GM15510 (cell line): Measurements from ENCODE around the gene SLC38A3.

Source experiments
- POLR2A ChIP-seq: IDR thresholded peaks from 3 replicates; pipeline ENCODE4 v1.6.1; 2011; ENCODE audit warnings: borderline replicate concordance; ENCODE audit not compliant: insufficient read length; ENCODE audit errors: extremely low read depth

The SLC38A3 gene

DNA sequence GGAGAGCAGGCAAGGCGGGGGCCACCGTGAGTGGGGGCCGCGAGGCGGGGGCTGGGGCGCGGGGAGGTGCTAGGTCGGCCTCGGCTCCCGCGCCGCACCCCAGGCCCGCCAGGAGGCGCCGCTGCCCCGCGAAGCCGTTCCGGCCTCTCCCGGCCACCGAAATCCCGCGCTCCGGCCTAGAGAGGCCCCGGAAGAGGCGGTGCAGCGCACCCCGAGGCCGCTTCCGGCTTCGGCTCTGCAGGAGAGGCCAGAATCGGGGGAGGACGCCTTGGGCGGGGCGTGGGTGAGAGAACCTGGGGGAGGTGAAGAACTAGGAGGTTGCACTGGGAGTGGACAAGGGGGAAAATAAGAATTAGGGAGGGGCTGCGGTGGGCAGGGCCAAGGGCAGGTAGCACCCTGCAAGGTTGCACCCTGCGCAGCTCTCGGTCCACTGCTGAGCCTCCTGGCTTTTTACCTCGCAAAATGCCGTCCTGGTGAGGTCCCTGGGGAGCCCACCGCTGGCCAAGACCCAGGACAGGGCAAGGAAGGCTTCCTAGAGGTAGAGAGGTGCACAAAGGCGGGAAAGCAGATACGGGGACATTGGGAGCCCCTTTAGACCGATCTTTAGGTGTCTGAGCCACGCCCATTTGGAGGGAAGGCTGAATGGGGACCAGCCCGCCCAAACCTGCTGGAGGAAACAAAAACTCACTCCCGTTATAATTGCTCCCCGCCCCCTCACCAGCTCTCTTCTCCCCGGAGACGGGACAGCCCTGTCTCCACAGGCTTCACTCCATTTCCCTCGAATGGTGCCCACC, 22.5 kb downstream of the SLC38A3 start:
- peak; percentile 68 for TF ChIP-seq POLR2A

DNA sequence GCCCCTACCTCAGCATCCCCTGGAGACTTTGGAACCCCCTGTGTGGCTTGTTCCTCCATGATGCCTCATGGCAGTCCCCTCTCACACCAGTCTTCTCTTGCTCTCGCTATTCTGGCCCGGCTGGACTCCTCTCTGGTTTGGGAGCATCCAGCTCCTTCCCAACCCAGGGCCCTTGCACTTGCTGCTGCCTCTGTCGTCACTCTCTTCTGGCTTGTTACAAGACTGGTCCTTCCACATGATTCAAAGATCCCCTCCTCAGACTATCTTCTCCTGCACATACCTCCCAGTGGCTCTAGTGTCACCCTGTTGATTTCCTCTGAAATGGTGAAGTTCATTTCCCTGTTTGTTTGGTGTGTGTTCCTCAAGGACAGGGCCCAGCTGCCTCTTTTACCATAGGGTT, 24.4 kb downstream of the SLC38A3 start:
- TF ChIP-seq POLR2A = no peak

DNA sequence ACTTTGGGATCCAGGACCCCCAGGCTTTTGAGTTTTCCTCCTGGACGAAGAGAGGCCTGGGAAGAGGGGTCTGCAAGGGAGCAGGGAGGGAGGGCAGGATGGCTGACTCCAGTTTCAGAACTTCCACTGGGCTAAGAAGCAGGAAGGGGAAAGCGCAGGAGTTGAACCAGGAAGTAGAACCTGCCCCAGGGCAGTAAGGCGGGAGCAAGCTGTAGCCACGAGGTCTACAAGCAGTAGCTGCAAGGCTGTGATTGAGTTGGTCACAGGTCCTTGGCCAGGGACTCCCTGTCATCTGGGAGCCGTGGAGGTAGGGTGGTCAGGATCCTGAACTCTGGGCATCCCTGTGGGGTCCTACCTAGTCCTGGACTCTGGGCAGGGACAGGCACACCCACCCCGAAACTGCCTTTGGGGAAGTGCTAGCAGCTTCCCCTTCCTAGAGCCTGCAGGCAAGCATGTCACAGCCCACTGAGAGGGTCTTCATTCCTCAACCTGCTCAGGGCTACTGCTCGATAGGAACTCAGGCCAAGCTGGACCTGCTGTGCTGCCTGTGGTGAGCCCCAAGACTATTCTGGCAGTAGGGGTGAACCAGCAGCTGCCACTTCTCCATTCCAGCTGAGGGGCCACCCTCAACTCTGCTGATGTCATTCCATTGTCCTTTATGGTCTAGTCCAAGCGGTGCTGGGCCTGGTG, 25.2 kb downstream of the SLC38A3 start:
- no peak for TF ChIP-seq POLR2A

DNA sequence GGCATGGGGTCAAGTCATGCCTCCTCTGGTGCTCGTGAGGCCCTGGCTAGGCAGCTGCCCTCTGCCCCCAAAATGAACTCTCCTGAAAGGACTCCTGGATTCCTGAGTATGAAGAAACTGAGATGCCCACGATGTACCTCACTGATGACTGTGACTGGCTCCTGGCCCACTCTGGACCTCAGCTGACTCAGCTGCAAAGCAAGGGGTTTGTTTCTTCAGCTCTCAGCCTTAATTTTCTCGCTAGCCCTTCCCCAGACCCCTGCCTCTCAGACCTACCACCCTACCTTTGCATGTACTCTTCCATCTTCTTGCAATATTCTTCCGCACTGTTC, 25.7 kb downstream of the SLC38A3 start:
- TF ChIP-seq POLR2A = no peak

DNA sequence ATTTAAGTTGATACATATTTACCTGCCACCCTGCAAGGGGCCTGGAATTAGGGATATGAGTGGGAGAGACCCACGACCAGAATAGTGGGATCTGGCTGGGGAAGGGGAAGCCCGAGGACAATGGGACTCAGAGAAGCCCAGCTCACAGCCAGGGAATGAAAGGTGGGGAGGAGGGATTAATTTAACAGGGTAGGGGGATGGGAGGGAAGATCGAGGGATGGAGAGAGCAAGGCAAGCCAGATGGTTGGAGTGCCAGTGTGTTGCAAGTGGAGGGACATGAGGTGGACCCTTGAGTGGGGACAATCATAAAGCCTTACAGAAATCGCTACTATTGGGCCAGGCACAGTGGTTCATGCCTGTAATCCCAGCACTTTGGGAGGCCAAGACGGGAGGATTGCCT, 26.5 kb downstream of the SLC38A3 start:
- TF ChIP-seq POLR2A = no peak

DNA sequence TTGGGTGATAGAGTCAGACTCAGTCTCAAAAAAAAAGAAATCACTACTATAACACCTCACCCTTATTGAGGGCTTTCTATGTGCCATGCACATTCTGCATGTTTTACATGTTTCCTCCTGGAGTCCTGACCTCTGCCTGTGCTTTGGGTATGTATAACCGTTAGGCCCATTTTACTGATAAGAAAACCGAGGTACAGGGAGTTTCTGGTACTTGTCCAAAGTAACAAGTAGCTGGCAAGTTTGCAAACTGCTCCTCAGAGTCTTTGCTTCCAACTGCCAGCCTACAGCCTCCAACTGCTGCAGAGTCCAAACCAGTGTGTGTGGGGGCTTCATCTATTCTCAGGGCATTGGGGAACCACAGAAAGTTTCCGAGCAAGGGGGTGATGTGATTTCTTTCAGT, 27.2 kb downstream of the SLC38A3 start:
- no peak for TF ChIP-seq POLR2A

DNA sequence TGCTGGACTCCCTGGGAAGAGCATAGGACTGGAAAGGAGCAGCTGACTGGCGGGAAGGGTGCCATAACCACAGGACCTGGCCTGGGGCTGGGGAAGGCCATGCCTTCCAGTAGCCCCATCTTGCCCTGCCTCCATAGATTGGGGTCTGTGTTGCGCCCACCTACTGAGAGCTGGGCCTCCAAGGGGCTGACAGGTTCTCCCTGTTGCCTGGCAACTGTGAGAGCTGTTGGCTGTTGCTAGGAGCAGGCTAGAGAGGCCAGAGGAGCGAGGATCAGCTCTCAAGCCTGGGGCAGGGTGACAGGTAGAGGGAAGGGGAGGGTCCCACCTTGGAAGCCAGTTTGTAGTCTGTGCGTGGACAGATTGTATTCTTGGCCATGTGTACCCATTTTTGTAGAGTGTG, 28.1 kb downstream of the SLC38A3 start:
- no peak for TF ChIP-seq POLR2A

DNA sequence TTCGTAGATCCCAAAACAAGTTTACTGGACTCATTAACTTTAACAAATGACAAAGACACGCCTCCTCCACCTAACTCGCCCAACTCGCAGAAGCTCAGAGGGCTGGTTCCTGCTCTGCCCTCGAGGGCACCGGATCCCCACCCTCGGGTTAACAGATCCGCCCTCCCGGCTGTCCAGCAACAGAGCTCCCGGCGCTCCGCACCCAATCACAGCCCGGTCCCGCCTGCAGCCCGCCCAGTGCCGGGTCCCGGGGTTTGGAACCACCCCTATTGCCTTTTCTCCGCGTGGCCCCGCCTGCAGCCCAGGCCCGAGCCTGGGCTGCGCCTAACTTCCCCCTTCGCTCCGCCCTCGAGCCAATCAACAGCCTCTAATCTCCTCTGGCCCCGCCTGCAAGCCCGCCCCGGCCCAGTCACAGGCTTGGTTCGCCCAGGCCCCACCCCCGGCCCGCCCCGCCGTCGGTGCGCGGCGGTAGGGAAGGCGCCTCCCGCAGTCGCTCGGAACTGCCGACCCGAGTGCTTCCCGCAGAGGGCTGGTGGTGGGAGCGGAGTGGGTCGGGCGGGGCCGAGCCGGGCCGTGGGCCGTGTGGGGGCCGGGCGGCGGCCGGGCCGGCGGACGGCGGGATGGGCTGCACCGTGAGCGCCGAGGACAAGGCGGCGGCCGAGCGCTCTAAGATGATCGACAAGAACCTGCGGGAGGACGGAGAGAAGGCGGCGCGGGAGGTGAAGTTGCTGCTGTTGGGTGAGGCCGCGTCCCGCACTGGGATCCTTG, 30.8 kb downstream of the SLC38A3 start, which contains the start of gene GNAI2:
Gene GNAI2 (plus strand): TSS at position 489 of the 768 bp plus-strand sequence. CDS start 132 bp downstream, at position 621.
- peak; percentile 98 for TF ChIP-seq POLR2A

DNA sequence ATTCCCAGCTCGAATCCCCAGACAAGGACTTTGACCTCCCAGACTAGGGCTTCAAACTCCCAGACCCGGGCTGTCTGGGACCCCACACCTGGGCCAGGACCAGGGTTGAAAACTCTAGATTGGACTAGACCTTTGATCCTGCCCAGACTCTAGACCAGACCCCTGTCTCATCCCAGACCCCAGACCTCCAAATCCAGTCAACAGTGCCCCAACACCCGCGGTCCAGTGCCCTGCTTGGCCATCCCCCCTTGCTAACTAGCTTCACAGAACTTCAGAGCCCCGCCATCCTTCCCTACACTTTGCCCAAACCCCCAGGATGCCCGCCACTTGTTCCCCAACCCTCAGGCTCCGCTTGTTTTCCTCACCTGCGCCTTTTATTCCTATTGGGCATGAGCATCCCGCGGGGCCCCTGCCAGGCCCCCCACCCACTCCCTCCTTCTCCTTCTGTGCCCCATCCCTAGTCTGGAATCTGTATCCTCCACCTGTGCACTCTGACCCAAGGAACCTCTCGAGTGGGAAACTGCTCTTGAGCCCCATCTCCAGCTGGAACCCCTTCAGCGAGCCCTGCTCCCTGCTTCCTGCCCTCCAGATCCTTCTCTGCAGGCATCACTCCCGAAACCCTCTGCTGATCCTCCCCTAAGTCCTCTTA, 31.5 kb downstream of the SLC38A3 start:
- TF ChIP-seq POLR2A = no peak

DNA sequence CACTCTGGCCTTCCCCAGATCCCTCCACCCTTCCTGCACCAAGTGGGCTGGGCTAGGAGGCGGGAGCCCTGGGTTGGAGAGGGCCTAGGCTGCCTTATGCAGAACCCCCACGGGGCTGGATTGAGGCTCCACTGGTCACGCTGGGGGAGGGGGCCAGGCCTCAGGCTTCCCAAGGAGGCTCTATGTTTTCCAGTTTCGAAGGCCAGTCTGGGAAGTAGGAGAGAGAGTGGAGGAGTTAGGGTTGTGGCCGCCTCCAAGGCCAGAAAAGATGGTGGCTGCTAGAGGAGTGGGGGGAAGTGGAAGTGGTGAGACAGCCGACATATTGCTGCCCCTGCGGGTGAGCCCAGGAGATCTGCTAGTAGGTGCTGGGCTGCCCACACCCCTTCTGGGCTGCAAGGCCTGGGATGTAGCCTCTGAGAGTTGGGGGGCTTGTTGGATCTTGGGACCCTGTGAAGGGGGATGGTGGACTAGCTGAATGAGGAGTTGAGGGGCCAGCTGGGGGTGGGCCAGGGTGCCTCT, 32.1 kb downstream of the SLC38A3 start:
- TF ChIP-seq POLR2A = no peak

DNA sequence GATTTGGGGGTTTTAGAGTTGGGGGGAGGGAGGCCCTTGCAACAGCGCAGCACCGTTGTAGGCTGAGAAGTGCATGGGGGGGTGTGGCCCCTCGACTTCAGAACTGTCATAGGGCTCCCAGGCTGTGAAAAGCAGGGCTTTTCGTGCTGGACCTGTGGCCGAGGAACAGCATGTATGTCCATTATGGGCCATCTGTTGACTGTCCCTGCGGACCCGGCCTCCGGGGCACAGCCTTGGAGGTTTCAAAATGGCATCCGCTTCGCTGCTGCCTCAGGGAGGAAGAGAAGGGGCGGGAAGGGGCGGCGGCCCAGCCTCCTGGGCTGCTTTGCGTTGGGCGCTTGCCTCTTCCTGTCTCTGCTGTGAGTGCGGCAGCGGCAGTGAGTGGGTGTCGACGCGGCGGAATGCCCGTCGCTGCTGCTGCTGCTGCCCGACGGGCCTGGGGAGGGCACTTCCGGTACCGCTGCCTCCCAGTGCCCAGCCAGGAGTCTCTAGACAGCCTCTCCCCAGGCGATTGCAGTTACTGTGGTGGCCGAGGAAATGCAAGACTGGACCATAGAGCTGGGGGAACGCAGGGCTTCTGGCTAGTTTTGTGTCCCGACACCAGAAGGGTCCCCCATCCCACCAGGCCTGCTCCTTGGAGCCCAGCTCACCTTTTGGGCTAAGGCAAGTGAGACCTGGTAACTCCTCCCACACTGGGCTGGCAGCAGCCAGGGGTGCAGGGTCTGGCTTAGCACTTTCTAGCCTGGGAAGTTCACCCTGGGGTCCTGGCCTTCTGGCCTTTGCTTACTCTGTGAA, 32.9 kb downstream of the SLC38A3 start:
- TF ChIP-seq POLR2A = peak; percentile 65

DNA sequence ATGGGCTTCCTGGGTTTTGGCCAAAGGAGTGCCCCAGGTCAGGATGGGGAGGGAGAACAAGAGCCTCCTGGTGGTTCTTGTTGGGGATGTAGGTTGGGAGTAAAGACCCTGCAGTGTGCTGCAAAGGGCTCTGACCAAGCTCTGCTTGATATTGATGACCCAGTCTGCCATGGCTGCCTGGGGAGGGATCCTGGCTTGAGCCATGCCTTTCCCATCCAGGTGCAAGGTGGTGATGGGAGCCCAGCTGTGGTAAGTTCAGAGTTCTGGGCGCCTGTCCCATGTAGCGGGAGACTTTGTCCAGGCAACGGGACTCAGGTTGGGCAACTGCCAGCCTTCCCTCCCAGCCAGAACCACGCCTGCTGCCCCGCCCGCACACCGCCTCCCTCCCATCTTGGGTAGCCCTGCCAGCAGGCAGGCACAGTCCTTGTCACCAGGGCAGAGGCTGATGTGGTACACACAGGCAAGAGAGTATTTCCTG, 33.5 kb downstream of the SLC38A3 start:
- no peak for TF ChIP-seq POLR2A

DNA sequence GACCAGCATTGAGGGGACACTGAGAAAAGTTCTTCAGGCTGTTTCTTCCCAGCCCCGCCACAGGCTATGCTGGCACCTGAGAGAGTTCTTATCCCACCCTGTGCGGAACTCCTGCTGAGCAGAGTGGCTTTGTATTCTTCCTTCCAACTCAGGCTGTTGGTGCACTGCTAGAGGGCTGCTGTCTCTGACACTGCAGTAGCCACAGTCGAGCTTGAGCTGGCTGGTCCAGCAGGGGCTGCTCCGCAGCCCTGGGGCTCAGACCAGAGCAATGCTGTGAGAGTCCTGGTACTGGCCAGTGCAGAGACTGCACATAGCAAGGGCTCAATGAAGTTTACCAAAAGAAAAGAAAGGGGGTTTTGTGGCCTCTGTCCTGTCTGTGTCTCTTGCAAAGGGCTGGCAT, 34.6 kb downstream of the SLC38A3 start:
- no peak for TF ChIP-seq POLR2A

DNA sequence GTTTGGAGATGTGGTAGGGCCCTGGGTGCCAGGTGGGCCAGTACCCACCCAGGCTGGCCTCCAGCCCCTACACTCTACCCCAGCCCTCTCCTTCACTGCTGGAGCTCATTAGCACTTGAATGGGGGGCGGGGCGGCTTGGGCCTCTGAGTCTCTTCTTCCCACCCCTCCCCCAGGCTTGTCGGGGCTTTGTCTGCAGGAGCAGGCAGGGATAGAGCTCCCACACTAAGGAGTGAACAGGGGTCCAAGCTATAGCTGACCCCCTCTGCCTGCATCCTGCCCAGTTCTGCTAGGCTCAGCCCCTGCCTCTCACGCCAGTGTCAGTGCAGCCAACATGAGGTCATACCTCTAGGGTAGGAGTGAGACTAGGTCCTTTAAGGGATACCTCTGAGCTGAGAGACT, 36.1 kb downstream of the SLC38A3 start:
- no peak for TF ChIP-seq POLR2A

DNA sequence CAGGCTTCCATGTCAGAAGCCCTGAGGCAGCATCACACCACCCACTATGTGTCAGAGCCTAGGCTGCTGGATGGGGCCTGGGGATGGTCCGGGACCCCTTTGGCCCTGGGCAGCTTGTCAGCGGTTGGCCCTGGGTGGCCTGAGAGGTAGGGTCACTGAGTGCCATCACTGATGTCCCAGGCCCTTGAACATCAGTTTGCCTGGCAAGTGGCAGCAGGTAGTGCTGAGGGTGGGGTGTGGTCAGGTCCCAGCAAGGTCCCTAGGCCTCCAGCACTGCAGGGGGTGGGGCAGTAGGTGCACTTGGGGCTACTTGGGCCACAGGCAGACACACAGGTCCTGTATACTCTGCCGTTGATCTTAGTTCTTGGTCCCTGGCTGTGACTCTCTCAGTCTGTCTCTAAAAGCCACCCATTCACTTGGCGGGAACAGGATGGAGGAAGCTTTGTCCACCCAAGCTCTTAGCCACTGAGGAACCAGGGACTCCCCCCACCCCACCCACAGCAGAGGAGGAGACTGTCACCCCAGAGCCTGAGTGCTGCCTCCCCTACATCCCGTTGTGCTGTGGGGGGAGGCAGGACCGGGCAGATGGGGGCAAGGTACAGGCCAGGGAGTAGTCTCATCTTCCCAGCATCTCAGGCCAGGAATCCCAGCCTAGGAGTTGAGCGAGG, 36.8 kb downstream of the SLC38A3 start:
- no peak for TF ChIP-seq POLR2A
